ENCODE results near the gene TTC39A. TPM values are rescaled to one million over a fixed set of nuclear protein-coding genes. Genes with fewer than 3 reads are reported as not detected.

TTC39A gene
- total and polyA plus RNA-seq, 2 donors from 2014 or later, result 31.4 to 70.1 TPM

GRCh38 chr1:51372561-51372960 is 42.2 kb upstream of the TTC39A start:
- Histone ChIP-seq H3K4me1 (ENCODE audit: control insufficient read depth in 2 of 3, insufficient read depth in 2 of 3, low read depth in 1 of 3, low read length in 3 of 3) (no peaks in the 10 kb centered on the region), H3K9me3 (ENCODE audit: control insufficient read depth in 2 of 3, insufficient read depth in 1 of 3, low read length in 3 of 3) (no peaks in the 10 kb centered on the region), H3K9ac (ENCODE audit: low read length in 3 of 3) (no peak overlapping the region), H3K4me3 (ENCODE audit: low read length in 3 of 3) (no peak overlapping the region), H3K27ac (ENCODE audit: low read depth in 2 of 2, low read length in 2 of 2) (no peak overlapping the region), H3K27me3 (ENCODE audit: control insufficient read depth, insufficient read depth, low read length) (no peaks in the 10 kb centered on the region), H3K36me3 (ENCODE audit: control insufficient read depth in 2 of 3, insufficient read depth in 3 of 3, low read length in 3 of 3) (peaks cover 2 to 9% (median 6%) of the 10 kb centered on the region in 3 donors)
- no peak for TF ChIP-seq CTCF (IDR thresholded peaks at IDR 0.05; ENCODE audit: borderline replicate concordance, extremely low read depth, insufficient read depth)
- intact Hi-C loops (cut with DNase I), result no loop called here
- no peak for DNase-seq
- no peak for FAIRE-seq

GRCh38 chr1:51369171-51369570 is 38.8 kb upstream of the TTC39A start:
- H3K36me3 ChIP-seq (ENCODE audit: control insufficient read depth in 2 of 3, insufficient read depth in 3 of 3, low read length in 3 of 3), result peaks cover 2 to 9% (median 5%) of the 10 kb centered on the region in 3 donors
- no peaks in the 10 kb centered on the region for H3K9me3 ChIP-seq (ENCODE audit: control insufficient read depth in 2 of 3, insufficient read depth in 1 of 3, low read length in 3 of 3)
- DNase-seq (no peak), FAIRE-seq (no peak)
- H3K27ac ChIP-seq (ENCODE audit: low read depth in 2 of 2, low read length in 2 of 2), result no peak overlapping the region
- H3K4me3 ChIP-seq (ENCODE audit: low read length in 3 of 3), result no peak overlapping the region
- no peaks in the 10 kb centered on the region for H3K4me1 ChIP-seq (ENCODE audit: control insufficient read depth in 2 of 3, insufficient read depth in 2 of 3, low read depth in 1 of 3, low read length in 3 of 3)
- H3K27me3 ChIP-seq (ENCODE audit: control insufficient read depth, insufficient read depth, low read length), result no peaks in the 10 kb centered on the region
- no peak overlapping the region for H3K9ac ChIP-seq (ENCODE audit: low read length in 3 of 3)
- intact Hi-C loops (cut with DNase I), result no loop called here
- no peak for TF ChIP-seq CTCF (IDR thresholded peaks at IDR 0.05; ENCODE audit: borderline replicate concordance, extremely low read depth, insufficient read depth)

- H3K9ac ChIP-seq (ENCODE audit: low read length in 3 of 3), result no peak overlapping the region
- H3K27me3 ChIP-seq (ENCODE audit: control insufficient read depth, insufficient read depth, low read length), result no peaks in the 10 kb centered on the region
- H3K27ac ChIP-seq (ENCODE audit: low read depth in 2 of 2, low read length in 2 of 2), result no peak overlapping the region
- no peak overlapping the region for H3K4me3 ChIP-seq (ENCODE audit: low read length in 3 of 3)
- no peaks in the 10 kb centered on the region for H3K9me3 ChIP-seq (ENCODE audit: control insufficient read depth in 2 of 3, insufficient read depth in 1 of 3, low read length in 3 of 3)
- H3K4me1 ChIP-seq (ENCODE audit: control insufficient read depth in 2 of 3, insufficient read depth in 2 of 3, low read depth in 1 of 3, low read length in 3 of 3), result no peaks in the 10 kb centered on the region
- FAIRE-seq (no peak), DNase-seq (no peak)
- no peak for TF ChIP-seq CTCF (IDR thresholded peaks at IDR 0.05; ENCODE audit: borderline replicate concordance, extremely low read depth, insufficient read depth)
- H3K36me3 ChIP-seq (ENCODE audit: control insufficient read depth in 2 of 3, insufficient read depth in 3 of 3, low read length in 3 of 3), result peaks cover 0 to 12% (median 5%) of the 10 kb centered on the region in 3 donors
- intact Hi-C loops (cut with DNase I), result no loop called here
Measured at GRCh38 chr1:51365774-51366173, 35.4 kb upstream of the TTC39A start.

GRCh38 chr1:51359879-51360278 is 29.5 kb upstream of the TTC39A start:
- no peak overlapping the region for H3K27ac ChIP-seq (ENCODE audit: low read depth in 2 of 2, low read length in 2 of 2)
- FAIRE-seq (no peak), DNase-seq (no peak)
- no peak for TF ChIP-seq CTCF (IDR thresholded peaks at IDR 0.05; ENCODE audit: borderline replicate concordance, extremely low read depth, insufficient read depth)
- H3K27me3 ChIP-seq (ENCODE audit: control insufficient read depth, insufficient read depth, low read length), result no peaks in the 10 kb centered on the region
- H3K9me3 ChIP-seq (ENCODE audit: control insufficient read depth in 2 of 3, insufficient read depth in 1 of 3, low read length in 3 of 3), result no peaks in the 10 kb centered on the region
- no peak overlapping the region for H3K9ac ChIP-seq (ENCODE audit: low read length in 3 of 3)
- intact Hi-C loops (cut with DNase I), result no loop called here
- H3K4me1 ChIP-seq (ENCODE audit: control insufficient read depth in 2 of 3, insufficient read depth in 2 of 3, low read depth in 1 of 3, low read length in 3 of 3), result no peaks in the 10 kb centered on the region
- H3K36me3 ChIP-seq (ENCODE audit: control insufficient read depth in 2 of 3, insufficient read depth in 3 of 3, low read length in 3 of 3), result peaks cover 0 to 24% (median 5%) of the 10 kb centered on the region in 3 donors
- H3K4me3 ChIP-seq (ENCODE audit: low read length in 3 of 3), result no peak overlapping the region
